SK-N-SH treated with all-trans-retinoic acid at 6 μM for 48 hours (cell line): ENCODE measurements around the gene MZB1.

ENCODE experiments used
- ATAC-seq: fragments of 200-7000 bp; cut with Tn5 transposase; 3 replicates; pipeline ENCODE4 v1.9.1; 2020; ENCODE audit warnings: mild to moderate bottlenecking, moderate library complexity
- ARNTL ChIP-seq: fragments of 450-650 bp; formaldehyde crosslinking; IDR thresholded peaks from 2 replicates; pipeline ENCODE4 v1.5.0; 2020; ENCODE audit warnings: low read depth, mild to moderate bottlenecking, moderate library complexity, borderline replicate concordance
- BACH2 ChIP-seq: fragments of 250-450 bp; sonication (Bioruptor Pico); IDR thresholded peaks from 2 replicates; pipeline ENCODE4 v1.9.0; 2021; ENCODE audit warnings: mild to moderate bottlenecking, borderline replicate concordance
- CREB5 ChIP-seq: fragments of 250-450 bp; sonication (Bioruptor Pico); IDR thresholded peaks from 2 replicates; pipeline ENCODE4 v1.5.1; 2020; ENCODE audit warnings: low read depth, mild to moderate bottlenecking, moderate library complexity
- CSDC2 ChIP-seq: fragments of 250-450 bp; sonication (Bioruptor Pico); IDR thresholded peaks from 2 replicates; pipeline ENCODE4 v1.5.0; 2020; ENCODE audit warnings: mild to moderate bottlenecking, moderate library complexity
- ESRRG ChIP-seq: fragments of 250-450 bp; sonication (Bioruptor Pico); IDR thresholded peaks from 2 replicates; pipeline ENCODE4 v1.6.1; 2021; ENCODE audit warnings: mild to moderate bottlenecking
- GLIS3 ChIP-seq: fragments of 250-450 bp; sonication (Bioruptor Pico); IDR thresholded peaks from 2 replicates; pipeline ENCODE4 v1.5.0; 2020; ENCODE audit warnings: mild to moderate bottlenecking, moderate library complexity
- ISL1 ChIP-seq: fragments of 250-450 bp; sonication (Bioruptor Pico); IDR thresholded peaks from 2 replicates; pipeline ENCODE4 v2.1.2; 2022; ENCODE audit warnings: mild to moderate bottlenecking, moderate library complexity
- PPARA ChIP-seq: fragments of 250-450 bp; sonication (Bioruptor Pico); IDR thresholded peaks from 2 replicates; pipeline ENCODE4 v1.5.0; 2020; ENCODE audit warnings: mild to moderate bottlenecking, borderline replicate concordance
- RARB ChIP-seq: fragments of 250-450 bp; sonication (Bioruptor Pico); IDR thresholded peaks from 2 replicates; pipeline ENCODE4 v1.8.0; 2021; ENCODE audit warnings: mild to moderate bottlenecking, moderate library complexity
- SNAI2 ChIP-seq: fragments of 250-450 bp; sonication (Bioruptor Pico); IDR thresholded peaks from 2 replicates; pipeline ENCODE4 v1.5.0; 2020; ENCODE audit warnings: mild to moderate bottlenecking, moderate library complexity
- TCF4 ChIP-seq: fragments of 250-450 bp; sonication (Bioruptor Pico); IDR thresholded peaks from 2 replicates; pipeline ENCODE4 v1.8.0; 2021; ENCODE audit warnings: mild to moderate bottlenecking, moderate library complexity, borderline replicate concordance
- TOX ChIP-seq: fragments of 250-450 bp; sonication (Bioruptor Pico); IDR thresholded peaks from 2 replicates; pipeline ENCODE4 v1.8.0; 2021; ENCODE audit warnings: mild to moderate bottlenecking, moderate library complexity, borderline replicate concordance
- ZC3H10 ChIP-seq: fragments of 250-450 bp; sonication (Bioruptor Pico); IDR thresholded peaks from 2 replicates; pipeline ENCODE4 v1.5.1; 2021; ENCODE audit warnings: mild to moderate bottlenecking, moderate library complexity
- ZFP3 ChIP-seq: fragments of 250-450 bp; sonication (Bioruptor Pico); IDR thresholded peaks from 2 replicates; pipeline ENCODE4 v1.5.0; 2020; ENCODE audit warnings: mild to moderate bottlenecking, moderate library complexity
- ZFP30 ChIP-seq: fragments of 450-650 bp; formaldehyde crosslinking; IDR thresholded peaks from 2 replicates; pipeline ENCODE4 v1.5.0; 2022; ENCODE audit warnings: mild to moderate bottlenecking, moderate library complexity
- ZNF565 ChIP-seq: fragments of 450-650 bp; formaldehyde crosslinking; conservative IDR thresholded peaks from 2 replicates; pipeline ENCODE4 v1.5.0; 2020; ENCODE audit warnings: low read depth, mild to moderate bottlenecking, moderate library complexity
- ZNF70 ChIP-seq: fragments of 450-650 bp; formaldehyde crosslinking; IDR thresholded peaks from 2 replicates; pipeline ENCODE4 v1.5.0; 2020; ENCODE audit warnings: mild to moderate bottlenecking, moderate library complexity
- TF ChIP-seq, protein P1 (sequence below): fragments of 250-450 bp; sonication (Bioruptor Pico); IDR thresholded peaks from 2 replicates; pipeline ENCODE4 v1.5.1; 2021; ENCODE audit warnings: mild to moderate bottlenecking, moderate library complexity
- TF ChIP-seq, protein P2 (sequence below): fragments of 250-450 bp; sonication (Bioruptor Pico); IDR thresholded peaks from 2 replicates; pipeline ENCODE4 v1.8.0; 2021; ENCODE audit warnings: low read depth, mild to moderate bottlenecking, moderate library complexity, borderline replicate concordance
- TF ChIP-seq, protein P3 (sequence below): fragments of 250-450 bp; sonication (Bioruptor Pico); IDR thresholded peaks from 2 replicates; pipeline ENCODE4 v1.5.0; 2020; ENCODE audit warnings: mild to moderate bottlenecking, moderate library complexity

MZB1 gene

DNA sequence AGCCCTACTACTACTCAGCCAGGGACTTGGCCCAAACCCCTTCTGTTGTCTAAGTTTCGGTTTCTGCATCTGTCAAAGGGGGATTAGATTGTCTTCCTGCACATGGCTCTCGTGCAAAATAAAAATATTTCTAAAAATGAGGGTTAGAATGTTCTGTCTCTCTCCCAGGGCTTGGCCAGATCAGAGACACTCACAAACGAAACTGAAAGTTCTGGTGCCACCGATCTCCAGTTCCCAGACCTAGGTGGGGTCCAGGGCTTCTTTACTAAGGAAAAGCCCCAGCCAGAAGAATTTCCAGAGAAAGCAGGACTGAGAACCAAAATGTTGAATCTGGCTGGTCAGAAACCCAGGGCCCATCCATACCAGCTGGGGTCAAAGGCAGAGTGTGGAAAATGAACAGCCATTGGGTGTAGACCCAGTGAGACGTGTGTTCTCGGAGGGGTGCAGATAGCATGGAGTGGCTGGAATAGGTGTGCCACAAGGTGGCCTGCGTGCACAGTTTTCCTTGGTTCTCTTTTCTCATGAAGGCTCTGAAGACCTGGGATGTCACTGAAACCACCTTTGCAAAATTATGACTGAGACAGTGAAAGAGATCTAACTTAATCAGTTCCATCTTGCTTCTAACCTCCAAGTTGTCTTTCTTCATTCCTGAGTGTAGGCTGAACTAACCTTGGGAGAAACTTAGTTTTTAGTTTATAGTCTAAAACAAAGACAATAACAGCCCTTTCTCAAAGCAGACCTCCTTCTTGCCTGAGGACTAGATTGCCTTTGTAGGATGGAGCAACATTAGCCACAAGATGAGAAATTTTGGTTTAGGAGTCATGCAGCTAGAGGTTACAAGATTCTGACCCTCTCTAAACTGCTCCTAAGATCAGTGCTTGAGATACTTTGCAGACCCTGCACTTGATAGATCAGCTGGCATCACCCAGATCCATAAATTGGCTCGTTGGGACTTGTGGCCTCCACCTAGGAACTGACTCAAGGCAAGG is 4.4 kb downstream of the MZB1 start:
- TF ChIP-seq TCF4 (no peak), ZFP3 (no peak), CREB5 (CRISPR knock-in tag) (no peak), ZFP30 (CRISPR knock-in tag) (no peak), SNAI2 (CRISPR knock-in tag) (no peak), PPARA (CRISPR knock-in tag) (no peak), BACH2 (CRISPR knock-in tag) (no peak)
- TF ChIP-seq, protein P1, sequence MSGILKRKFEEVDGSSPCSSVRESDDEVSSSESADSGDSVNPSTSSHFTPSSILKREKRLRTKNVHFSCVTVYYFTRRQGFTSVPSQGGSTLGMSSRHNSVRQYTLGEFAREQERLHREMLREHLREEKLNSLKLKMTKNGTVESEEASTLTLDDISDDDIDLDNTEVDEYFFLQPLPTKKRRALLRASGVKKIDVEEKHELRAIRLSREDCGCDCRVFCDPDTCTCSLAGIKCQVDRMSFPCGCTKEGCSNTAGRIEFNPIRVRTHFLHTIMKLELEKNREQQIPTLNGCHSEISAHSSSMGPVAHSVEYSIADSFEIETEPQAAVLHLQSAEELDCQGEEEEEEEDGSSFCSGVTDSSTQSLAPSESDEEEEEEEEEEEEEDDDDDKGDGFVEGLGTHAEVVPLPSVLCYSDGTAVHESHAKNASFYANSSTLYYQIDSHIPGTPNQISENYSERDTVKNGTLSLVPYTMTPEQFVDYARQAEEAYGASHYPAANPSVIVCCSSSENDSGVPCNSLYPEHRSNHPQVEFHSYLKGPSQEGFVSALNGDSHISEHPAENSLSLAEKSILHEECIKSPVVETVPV: no peak
- TF ChIP-seq, all 23 proteins: peak for 0
- ATAC-seq: no peak

DNA sequence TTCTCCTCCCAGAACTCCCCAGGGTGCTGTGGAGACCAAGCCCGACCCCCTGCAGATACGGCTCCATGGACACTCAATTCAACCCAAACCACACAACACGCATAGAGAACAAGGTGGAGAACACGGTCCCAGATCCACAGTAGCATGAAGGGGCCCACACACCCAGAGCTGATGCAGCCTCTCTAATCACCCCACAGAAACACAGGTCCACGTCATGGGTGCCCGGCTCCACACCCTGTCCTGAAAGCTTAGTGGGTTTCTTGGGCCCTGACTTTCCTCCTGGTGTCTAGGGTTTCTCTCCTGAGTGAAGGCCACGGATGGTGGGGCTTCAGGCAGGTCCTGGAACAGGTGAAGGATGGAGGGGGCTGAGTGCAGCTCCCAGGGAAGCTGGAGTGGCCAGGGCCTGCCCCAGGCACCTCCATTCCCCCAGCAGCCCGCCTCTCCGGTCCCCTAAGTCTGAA is 5.1 kb downstream of the MZB1 start:
- no peak for ATAC-seq
- TF ChIP-seq PPARA (CRISPR knock-in tag): no peak
- no peak for TF ChIP-seq BACH2 (CRISPR knock-in tag)
- TF ChIP-seq CREB5 (CRISPR knock-in tag): no peak
- no peak for TF ChIP-seq ZNF565 (CRISPR knock-in tag)
- no peak for TF ChIP-seq RARB (CRISPR knock-in tag)
- no peak for TF ChIP-seq CSDC2 (CRISPR knock-in tag)
- TF ChIP-seq SNAI2 (CRISPR knock-in tag): no peak
- TF ChIP-seq ARNTL (CRISPR knock-in tag): no peak
- no peak for TF ChIP-seq ESRRG (CRISPR knock-in tag)
- no peak for TF ChIP-seq GLIS3 (CRISPR knock-in tag)
- TF ChIP-seq ZFP3: no peak
- no peak for TF ChIP-seq TCF4
- TF ChIP-seq ISL1: no peak
- TF ChIP-seq ZC3H10: no peak
- TF ChIP-seq, protein P2, sequence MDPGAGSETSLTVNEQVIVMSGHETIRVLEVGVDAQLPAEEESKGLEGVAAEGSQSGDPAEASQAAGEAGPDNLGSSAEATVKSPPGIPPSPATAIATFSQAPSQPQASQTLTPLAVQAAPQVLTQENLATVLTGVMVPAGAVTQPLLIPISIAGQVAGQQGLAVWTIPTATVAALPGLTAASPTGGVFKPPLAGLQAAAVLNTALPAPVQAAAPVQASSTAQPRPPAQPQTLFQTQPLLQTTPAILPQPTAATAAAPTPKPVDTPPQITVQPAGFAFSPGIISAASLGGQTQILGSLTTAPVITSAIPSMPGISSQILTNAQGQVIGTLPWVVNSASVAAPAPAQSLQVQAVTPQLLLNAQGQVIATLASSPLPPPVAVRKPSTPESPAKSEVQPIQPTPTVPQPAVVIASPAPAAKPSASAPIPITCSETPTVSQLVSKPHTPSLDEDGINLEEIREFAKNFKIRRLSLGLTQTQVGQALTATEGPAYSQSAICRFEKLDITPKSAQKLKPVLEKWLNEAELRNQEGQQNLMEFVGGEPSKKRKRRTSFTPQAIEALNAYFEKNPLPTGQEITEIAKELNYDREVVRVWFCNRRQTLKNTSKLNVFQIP (CRISPR knock-in tag): no peak
- TF ChIP-seq TOX (CRISPR knock-in tag): no peak
- no peak for TF ChIP-seq ZNF70 (CRISPR knock-in tag)
- no peak for TF ChIP-seq ZFP30 (CRISPR knock-in tag)
- TF ChIP-seq, protein P1: no peak

DNA sequence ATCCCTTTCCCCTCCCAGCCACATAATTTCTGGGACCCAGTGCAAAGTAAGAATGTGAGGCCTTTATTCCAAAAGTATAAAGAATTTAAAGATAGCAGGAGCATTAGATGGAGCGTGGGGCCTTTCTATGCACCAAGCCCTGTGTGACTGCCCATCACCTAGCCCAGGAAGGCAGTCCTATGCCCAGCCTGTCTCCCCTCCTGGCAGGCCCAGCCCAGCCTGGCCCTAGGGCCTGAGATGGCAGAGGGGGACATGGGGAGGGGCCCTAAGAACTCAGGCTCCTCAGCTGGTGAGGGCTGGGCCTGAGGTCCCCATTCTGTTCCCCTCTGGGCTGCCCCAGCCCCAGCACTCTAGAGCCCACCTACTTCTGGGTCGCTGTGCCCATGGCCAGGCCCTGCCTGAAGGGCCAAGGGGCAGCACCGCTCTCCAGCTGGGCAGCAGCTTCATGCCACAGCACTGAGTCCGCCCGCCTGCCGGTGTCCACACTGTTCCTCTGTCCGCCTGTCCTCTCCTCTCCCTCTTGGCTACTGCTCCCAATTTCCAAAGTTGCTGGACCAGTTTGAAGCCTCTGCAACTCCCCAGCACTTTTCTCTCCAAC is 5.6 kb downstream of the MZB1 start:
- no peak for ATAC-seq
- TF ChIP-seq, protein P3, sequence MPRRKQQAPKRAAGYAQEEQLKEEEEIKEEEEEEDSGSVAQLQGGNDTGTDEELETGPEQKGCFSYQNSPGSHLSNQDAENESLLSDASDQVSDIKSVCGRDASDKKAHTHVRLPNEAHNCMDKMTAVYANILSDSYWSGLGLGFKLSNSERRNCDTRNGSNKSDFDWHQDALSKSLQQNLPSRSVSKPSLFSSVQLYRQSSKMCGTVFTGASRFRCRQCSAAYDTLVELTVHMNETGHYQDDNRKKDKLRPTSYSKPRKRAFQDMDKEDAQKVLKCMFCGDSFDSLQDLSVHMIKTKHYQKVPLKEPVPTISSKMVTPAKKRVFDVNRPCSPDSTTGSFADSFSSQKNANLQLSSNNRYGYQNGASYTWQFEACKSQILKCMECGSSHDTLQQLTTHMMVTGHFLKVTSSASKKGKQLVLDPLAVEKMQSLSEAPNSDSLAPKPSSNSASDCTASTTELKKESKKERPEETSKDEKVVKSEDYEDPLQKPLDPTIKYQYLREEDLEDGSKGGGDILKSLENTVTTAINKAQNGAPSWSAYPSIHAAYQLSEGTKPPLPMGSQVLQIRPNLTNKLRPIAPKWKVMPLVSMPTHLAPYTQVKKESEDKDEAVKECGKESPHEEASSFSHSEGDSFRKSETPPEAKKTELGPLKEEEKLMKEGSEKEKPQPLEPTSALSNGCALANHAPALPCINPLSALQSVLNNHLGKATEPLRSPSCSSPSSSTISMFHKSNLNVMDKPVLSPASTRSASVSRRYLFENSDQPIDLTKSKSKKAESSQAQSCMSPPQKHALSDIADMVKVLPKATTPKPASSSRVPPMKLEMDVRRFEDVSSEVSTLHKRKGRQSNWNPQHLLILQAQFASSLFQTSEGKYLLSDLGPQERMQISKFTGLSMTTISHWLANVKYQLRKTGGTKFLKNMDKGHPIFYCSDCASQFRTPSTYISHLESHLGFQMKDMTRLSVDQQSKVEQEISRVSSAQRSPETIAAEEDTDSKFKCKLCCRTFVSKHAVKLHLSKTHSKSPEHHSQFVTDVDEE (CRISPR knock-in tag): no peak
- TF ChIP-seq ARNTL (CRISPR knock-in tag): no peak
